RPMI7951 (cell line): ENCODE data around the gene GHRH. TPM values are rescaled to one million over a fixed set of nuclear protein-coding genes. Genes with fewer than 3 reads are reported as not detected.

ENCODE experiments used
- DNase-seq: peaks from one replicate; pipeline ENCODE4 v3.0.0-alpha.2; 2012; ENCODE audit warnings: low read depth
- total RNA-seq: library from RNA; depleted of rRNA; stranded (reverse); fragments of >200 nt; shearing (Covaris generic); gene quantifications from 2 replicates; pipeline ENCODE4 v1.2.3, GENCODE V29; 2014

The GHRH gene
- total RNA-seq, 1 experiment from 2014 or later = not detected

DNA sequence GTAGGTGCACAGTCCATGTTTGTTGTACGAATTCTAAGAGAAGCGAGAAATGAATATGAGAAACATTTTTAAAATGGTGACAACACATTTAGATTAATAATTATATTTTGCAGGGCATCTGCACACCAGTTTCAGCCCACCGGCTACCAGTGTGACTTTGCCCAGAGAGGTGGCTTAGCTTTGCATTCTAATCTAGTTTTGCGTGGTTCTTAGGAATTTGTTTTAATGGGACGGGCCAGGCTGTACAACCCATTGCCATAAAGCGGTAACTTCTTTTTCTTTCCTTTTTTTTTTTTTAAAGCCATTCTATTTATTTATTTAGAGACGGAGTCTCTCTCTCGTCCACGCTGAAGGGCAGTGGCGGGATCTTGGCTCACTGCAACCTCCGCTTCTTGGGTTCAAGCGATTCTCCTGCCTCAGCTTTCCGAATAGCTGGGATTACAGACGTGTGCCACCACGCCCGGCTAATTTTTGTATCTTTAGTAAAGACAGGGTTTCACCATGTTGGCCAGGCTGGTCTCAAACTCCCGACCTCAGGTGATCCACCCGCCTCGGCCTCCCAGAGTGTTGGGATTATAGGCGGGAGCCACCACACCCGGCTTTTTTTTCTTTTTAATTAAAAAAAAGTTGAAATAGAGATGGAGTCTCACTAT lies 28.7 kb upstream of the GHRH start:
- no peak for DNase-seq

DNA sequence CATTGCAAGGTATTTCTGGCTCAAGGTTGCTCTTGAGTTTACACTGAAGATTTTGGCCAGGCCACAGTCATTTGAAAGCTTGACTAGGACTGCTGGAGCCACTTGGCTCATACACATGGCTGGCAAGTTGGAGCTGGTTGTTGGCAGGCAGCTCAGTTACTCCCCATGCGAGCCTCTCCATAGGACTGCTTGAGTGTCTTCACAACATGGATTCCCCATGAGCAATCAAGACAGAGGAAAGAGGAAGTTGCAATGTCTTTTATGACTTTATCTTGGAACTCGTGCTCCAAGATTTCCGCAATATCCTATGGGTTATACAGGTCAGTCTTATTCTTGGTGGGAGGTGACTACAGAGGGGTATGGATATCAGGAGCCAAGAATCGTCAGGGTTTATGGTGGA lies 26.5 kb upstream of the GHRH start:
- no peak for DNase-seq

DNA sequence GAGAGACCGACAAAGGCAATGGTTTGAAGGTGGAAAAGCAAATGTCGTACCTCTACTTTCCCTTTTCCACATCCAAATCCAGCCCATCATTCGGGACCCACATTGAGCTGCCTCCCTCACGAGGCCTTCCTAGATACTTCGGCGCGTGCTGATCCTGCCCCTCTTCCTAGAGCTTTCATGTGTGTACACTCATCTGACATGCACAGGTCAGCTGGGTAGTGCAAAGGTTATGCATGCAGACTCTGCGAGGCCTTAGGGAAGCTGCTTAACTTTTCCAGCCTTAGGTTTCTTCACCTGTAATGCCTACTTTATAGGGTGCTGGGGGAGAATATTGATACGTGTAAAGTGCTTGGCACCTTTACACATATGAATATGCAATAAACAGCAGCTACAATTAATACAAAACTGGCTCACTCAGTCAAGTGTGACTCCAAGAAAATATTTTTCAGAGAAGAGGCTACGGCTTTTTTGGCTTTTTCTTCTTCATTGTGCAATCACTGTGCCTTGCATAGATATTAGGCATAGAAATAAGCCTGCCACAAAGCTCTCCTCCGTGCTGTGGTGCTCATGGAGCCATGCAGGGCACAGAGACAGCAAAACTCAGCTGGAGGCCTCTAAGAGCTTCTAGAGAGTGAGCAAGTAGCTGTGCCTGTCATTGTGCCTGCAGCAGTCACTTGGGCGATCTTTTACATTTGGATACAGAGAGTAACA lies 24.2 kb upstream of the GHRH start:
- no peak for DNase-seq

DNA sequence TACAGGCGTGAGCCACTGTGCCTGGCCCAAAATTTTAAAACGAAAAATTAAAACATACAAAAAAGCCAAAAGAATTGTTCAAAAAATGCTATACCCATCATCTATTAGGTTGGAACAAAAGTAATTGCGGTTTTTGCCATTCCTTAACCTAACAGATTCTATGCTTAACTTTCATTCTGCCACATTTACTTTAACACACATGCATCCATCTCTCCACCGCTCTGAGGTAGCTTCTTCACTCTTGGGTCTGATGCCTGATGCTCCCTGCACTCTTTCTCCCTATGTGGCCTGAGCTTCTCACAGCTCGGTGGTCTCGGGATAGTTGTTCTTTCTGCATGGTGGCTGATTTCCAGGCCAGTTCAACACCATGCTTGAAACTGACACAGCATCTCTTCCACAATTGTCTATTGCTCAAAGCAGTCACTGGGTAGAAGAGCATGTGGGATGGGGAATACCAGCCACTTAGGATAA lies 23.1 kb upstream of the GHRH start:
- DNase-seq = no peak

GRCh38 chr20:37283530-37284195 lies 22.0 kb upstream of the GHRH start:
- DNase-seq = no peak

DNA sequence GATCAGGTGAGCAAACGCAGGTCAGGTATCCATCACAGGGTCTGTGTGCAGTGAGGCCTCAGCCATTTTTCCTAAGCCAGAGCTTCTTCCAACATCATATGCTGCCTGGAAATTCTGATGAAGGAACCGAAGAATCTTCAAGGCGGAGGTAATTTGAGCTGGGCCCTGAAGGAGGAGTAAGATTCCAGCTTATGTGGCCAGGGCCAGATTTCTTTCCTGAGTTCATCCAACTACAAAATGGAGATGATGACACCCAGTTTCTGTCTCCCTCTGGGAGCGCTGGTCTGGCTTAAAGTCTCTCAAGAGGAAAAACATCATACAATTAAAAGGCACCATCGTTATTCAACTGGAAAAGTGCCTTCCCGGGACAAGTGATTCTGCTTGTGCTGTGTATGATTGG lies 20.9 kb upstream of the GHRH start:
- DNase-seq = peak; percentile 61

DNA sequence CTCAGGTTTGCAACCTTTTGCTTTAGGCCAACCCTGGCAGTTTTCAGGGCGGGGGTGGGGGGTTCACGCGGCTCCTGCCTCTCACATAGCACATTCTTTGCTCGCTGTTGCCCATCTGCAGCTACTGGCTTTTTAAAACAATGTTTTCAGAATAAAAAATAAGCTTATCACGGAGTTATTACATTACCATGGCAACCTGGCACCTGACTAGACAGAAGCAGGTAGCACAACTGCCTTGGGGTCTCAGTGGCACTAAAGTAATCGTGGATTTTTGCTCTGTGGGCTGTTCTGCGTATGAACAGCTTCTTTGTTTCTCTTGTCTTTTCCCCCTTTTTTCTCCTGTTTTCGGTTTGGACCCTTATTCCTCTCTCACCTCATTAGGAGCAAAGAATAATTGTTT lies 18.8 kb upstream of the GHRH start:
- no peak for DNase-seq

DNA sequence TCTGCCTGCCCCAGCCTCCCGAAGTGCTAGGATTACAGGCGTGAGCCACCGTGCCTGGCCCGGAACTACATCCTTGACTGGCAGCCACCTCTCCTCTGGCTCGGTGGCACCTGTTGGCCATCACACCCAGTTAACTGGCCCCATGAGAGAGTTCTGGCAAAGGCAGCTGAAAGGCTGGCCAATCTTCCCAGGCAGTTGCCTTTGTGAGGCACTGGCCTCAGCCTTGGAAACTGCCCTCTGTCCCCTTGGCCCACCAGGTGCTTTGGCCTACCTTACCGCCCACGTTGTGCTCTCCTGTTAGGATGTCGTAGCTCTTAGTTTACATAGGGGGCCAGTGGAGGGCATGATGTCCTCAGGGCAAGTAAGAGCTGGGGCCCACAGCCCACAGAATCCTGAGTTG lies 18.2 kb upstream of the GHRH start:
- DNase-seq = no peak

GRCh38 chr20:37278966-37279590 lies 17.5 kb upstream of the GHRH start:
- no peak for DNase-seq

DNA sequence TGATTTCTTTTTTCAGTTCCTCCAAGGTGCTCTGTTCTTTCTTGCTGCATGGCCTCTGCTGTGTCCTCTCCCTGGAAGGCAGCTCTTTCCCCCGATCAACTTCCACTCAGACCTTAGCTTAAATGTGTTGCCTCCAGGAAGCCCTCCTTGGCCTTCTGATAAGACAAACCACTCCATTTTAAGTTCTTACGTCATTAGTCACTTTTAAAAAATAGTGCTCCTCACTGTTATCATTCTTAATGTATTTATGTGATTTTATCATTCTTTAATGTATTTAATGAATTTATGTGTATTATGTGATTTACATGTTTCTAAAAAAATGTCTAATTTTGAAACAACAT lies 15.6 kb upstream of the GHRH start:
- no peak for DNase-seq

DNA sequence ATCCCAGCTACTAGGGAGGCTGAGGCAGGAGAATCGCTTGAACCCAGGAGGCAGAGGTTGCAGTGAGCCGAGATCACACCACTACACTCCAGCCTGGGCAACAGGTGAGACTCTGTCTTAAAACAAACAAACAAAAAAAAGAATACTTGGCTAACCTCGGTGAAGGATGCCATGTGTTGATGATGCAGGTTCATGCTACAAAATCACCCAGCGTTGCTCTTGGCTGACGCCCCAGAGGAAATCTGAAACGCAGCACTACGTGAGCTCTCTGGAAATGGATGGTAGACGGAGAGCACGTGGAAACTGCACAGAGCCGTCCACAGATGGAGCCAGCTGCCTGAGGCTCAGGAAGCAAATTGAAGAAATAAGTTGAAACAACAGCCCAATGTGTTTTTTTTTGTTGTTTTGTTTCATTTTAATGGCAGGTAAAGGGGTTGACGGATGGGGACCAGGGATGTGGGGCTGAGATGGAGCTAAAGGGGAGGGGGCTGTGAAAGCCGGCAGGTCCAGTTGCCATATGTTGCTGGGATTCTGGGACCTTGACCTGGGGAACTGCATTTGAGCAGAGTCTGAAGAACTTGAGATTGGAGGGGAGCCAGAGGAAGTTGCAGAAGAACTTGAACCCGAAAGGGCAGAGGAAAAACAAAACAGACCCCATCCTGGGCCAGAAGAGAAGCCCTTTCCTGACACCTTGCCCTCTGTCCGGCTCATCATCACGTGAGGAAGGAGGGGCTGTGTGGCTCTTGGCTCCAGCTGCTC lies 15.1 kb upstream of the GHRH start:
- peak; percentile 80 for DNase-seq

DNA sequence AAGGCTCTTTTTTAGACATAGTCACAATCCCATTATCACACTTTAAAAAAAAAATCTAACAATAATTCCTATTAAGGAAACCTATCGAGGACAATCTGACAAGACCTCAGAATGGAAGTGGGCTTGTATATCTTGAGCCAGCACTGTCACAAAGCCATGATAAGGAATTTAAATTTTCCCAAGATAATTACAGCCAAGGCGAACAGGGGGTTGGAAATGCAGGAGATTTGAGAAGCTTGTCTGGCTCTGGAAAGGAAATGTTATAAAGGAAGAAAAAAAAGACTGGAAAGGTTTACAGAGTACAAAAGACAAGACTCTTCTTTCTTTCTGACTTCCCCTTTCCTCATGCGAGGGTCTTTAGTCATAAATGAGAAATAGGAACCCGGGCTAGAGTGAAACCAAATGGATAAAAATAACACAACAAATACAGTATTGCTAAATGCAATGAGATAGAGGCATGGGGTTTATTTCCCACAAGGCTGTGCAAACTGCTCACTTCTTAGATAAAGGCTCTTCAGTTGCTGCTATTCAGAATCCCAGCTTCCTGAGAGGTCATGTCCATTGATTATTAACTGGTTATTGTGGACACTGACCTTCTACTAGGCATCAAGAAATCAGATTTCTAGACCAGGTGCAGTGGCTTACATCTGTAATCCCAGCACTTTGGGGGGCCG lies 13.4 kb upstream of the GHRH start:
- no peak for DNase-seq

GRCh38 chr20:37273988-37274387 lies 12.4 kb upstream of the GHRH start:
- no peak for DNase-seq

- no peak for DNase-seq
Measured at GRCh38 chr20:37271421-37271768, 9.8 kb upstream of the GHRH start.

- peak; percentile 77 for DNase-seq
Measured at GRCh38 chr20:37270576-37271420, 9.2 kb upstream of the GHRH start.

GRCh38 chr20:37267667-37268313 lies 6.2 kb upstream of the GHRH start:
- DNase-seq = no peak

GRCh38 chr20:37266940-37267666 lies 5.5 kb upstream of the GHRH start:
- no peak for DNase-seq

DNA sequence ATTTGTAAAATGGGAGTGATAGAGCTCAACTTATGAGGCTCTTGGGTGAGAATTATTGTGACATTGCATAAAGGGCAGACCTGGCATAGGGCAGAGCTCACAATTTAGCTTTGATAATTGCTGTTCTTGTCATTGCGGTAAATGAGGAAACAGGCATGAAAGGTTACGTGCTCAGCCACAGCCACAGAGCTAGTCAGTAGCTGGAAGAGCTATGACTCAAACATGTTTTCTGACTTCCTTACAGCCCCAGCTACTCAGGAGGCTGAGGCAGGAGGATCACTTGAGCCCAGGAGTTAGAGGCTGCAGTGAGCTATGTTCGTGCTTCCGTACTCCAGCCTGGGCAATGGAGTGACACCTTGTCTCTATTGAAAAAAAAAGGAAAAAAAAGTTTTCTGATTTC lies 3.5 kb upstream of the GHRH start:
- peak; percentile 32 for DNase-seq

DNA sequence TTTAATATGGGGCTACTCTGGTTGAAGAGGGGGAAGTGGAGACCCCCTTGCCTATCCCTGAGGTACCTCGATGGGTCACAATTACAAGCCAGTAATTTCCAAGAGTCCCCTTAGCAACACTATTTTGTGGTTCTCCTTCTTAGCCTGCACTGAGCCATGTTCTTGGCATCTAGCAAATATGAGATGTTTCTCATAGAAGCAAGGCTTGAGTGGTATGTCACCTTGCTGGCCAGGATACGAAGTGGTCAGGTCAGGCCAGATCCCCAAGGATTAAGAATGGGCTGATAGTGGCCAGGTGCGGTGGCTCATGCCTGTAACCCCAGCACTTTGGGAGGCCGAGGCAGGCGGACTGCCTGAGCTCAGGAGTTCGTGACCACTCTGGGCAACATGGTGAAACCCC lies 2.1 kb upstream of the GHRH start:
- DNase-seq = no peak
